ENCODE results near the gene ATP6V0A1. TPM values are rescaled to one million over a fixed set of nuclear protein-coding genes. Genes with fewer than 3 reads are reported as not detected.
"Not testable (repeated sequence)": the region's sequence is repeated elsewhere in the genome, so short reads cannot be mapped to it uniquely, and the experiment has no call there.

ATP6V0A1 gene
- total and polyA plus RNA-seq, 4 donors: 31.5 to 94.6 (median 45.2) TPM

GRCh38 chr17:42414704-42415409 is 43.8 kb upstream of the ATP6V0A1 start:
- no peak for TF ChIP-seq EGR1 (IDR thresholded peaks at IDR 0.05; ENCODE audit: low read depth in 2 of 2)
- TF ChIP-seq ATF3 (IDR thresholded peaks at IDR 0.05): no peak
- TF ChIP-seq SP1 (IDR thresholded peaks at IDR 0.05): no peak
- no peak for TF ChIP-seq CTCF (IDR thresholded peaks at IDR 0.05; ENCODE audit: low read depth, low read length, missing input control)
- no peak for TF ChIP-seq TAF1 (conservative IDR thresholded peaks at IDR 0.05)
- no peak for TF ChIP-seq HNF4A (conservative IDR thresholded peaks at IDR 0.05)
- TF ChIP-seq, protein P1, sequence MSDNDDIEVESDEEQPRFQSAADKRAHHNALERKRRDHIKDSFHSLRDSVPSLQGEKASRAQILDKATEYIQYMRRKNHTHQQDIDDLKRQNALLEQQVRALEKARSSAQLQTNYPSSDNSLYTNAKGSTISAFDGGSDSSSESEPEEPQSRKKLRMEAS (IDR thresholded peaks at IDR 0.05): no peak
- TF ChIP-seq FOXA1 (IDR thresholded peaks at IDR 0.05): no peak
- TF ChIP-seq RAD21 (IDR thresholded peaks at IDR 0.05): no peak
- TF ChIP-seq YY1 (IDR thresholded peaks at IDR 0.05): no peak
- TF ChIP-seq REST (IDR thresholded peaks at IDR 0.05): no peak
- TF ChIP-seq RXRA (IDR thresholded peaks at IDR 0.05): no peak
- no peak overlapping the region for H3K27ac ChIP-seq (ENCODE audit: low read depth in 1 of 2, low read length in 2 of 2)
- H3K4me1 ChIP-seq (ENCODE audit: control insufficient read depth in 4 of 4, insufficient read depth in 4 of 4, low read length in 3 of 4): no peaks in the 10 kb centered on the region
- no peaks in the 10 kb centered on the region for H3K36me3 ChIP-seq (ENCODE audit: control insufficient read depth in 4 of 4, insufficient read depth in 3 of 4, low read depth in 1 of 4, low read length in 3 of 4)
- no peaks in the 10 kb centered on the region for H3K27me3 ChIP-seq (ENCODE audit: control insufficient read depth in 4 of 4, insufficient read depth in 4 of 4, low read length in 3 of 4)
- H3K4me3 ChIP-seq (ENCODE audit: low read depth in 1 of 3, low read length in 3 of 3): no peak overlapping the region
- no peak overlapping the region for H3K9ac ChIP-seq (ENCODE audit: low read depth in 1 of 2, low read length in 2 of 2)
- WGBS: 78% methylated on average over 7 of the region's 7 CpGs
- no peaks in the 10 kb centered on the region for H3K9me3 ChIP-seq (ENCODE audit: control insufficient read depth in 4 of 4, low read length in 3 of 4)
- no peak for DNase-seq (ENCODE audit: low spot score)

- 88% methylated on average over 5 of the region's 5 CpGs for WGBS
Measured at GRCh38 chr17:42417981-42418380, 40.7 kb upstream of the ATP6V0A1 start.

More at GRCh38 chr17:42417981-42418380, 40.7 kb upstream of the ATP6V0A1 start:
- H3K4me1 ChIP-seq (ENCODE audit: control insufficient read depth in 4 of 4, insufficient read depth in 4 of 4, low read length in 3 of 4); H3K36me3 ChIP-seq (ENCODE audit: control insufficient read depth in 4 of 4, insufficient read depth in 3 of 4, low read depth in 1 of 4, low read length in 3 of 4); H3K4me3 ChIP-seq (ENCODE audit: low read depth in 1 of 3, low read length in 3 of 3); H3K27me3 ChIP-seq (ENCODE audit: control insufficient read depth in 4 of 4, insufficient read depth in 4 of 4, low read length in 3 of 4); H3K27ac ChIP-seq (ENCODE audit: low read depth in 1 of 2, low read length in 2 of 2); H3K9me3 ChIP-seq (ENCODE audit: control insufficient read depth in 4 of 4, low read length in 3 of 4); H3K9ac ChIP-seq (ENCODE audit: low read depth in 1 of 2, low read length in 2 of 2); DNase-seq (ENCODE audit: low spot score): not testable (repeated sequence)
